Hematopoietic multipotent progenitor cell treated with erythropoietin and hydrocortisone succinate and interleukin-3 and kit ligand, for 4 days (in vitro differentiated cells): Measurements from ENCODE around the gene MYL4.
"Not testable (repeated sequence)": the region's sequence is repeated elsewhere in the genome, so short reads cannot be mapped to it uniquely, and the experiment has no call there.

Experiments used
- DNase-seq: peaks from one replicate; pipeline ENCODE4 v3.0.0-alpha.2; 2015

MYL4 gene

GRCh38 chr17:47208744-47209488, at the start of gene MYL4:
Gene MYL4 (plus strand): TSS chr17:47209348. CDS start chr17:47209423, 75 bp downstream.
- DNase-seq, result peak; percentile 80

GRCh38 chr17:47162013-47162622, 47.0 kb upstream of the MYL4 start:
- no peak for DNase-seq

- DNase-seq, result no peak
Measured at GRCh38 chr17:47164263-47164662, 44.9 kb upstream of the MYL4 start.

- no peak for DNase-seq
Measured at GRCh38 chr17:47165137-47165536, 44.0 kb upstream of the MYL4 start.

- not testable (repeated sequence) for DNase-seq
Measured at GRCh38 chr17:47166854-47167253, 42.3 kb upstream of the MYL4 start.

GRCh38 chr17:47168896-47169295, 40.3 kb upstream of the MYL4 start:
- not testable (repeated sequence) for DNase-seq

- DNase-seq, result no peak
Measured at GRCh38 chr17:47170710-47171109, 38.4 kb upstream of the MYL4 start.

GRCh38 chr17:47172696-47173565, 36.2 kb upstream of the MYL4 start:
- peak; percentile 31 for DNase-seq

GRCh38 chr17:47174823-47175222, 34.3 kb upstream of the MYL4 start:
- DNase-seq, result not testable (repeated sequence)

GRCh38 chr17:47176389-47176826, 32.7 kb upstream of the MYL4 start:
- no peak for DNase-seq

- no peak for DNase-seq
Measured at GRCh38 chr17:47177261-47177660, 31.9 kb upstream of the MYL4 start.

- DNase-seq, result no peak
Measured at GRCh38 chr17:47179141-47179540, 30.0 kb upstream of the MYL4 start.

GRCh38 chr17:47180337-47180736, 28.8 kb upstream of the MYL4 start:
- no peak for DNase-seq

- DNase-seq, result not testable (repeated sequence)
Measured at GRCh38 chr17:47180988-47181387, 28.2 kb upstream of the MYL4 start.

GRCh38 chr17:47184681-47185080, 24.5 kb upstream of the MYL4 start:
- no peak for DNase-seq

GRCh38 chr17:47188271-47188875, 20.8 kb upstream of the MYL4 start:
- DNase-seq, result peak; percentile 68

GRCh38 chr17:47188876-47189731, 20.0 kb upstream of the MYL4 start, which contains the start of gene CDC27:
Gene CDC27 (minus strand): TSS chr17:47189295. CDS start chr17:47189172, 123 bp downstream.
- peak; percentile 100 for DNase-seq

GRCh38 chr17:47189732-47190237, 19.4 kb upstream of the MYL4 start:
- DNase-seq, result no peak

GRCh38 chr17:47190243-47190642, 18.9 kb upstream of the MYL4 start:
- DNase-seq, result no peak

GRCh38 chr17:47190770-47191169, 18.4 kb upstream of the MYL4 start:
- DNase-seq, result no peak

- peak; percentile 74 for DNase-seq
Measured at GRCh38 chr17:47192554-47192953, 16.6 kb upstream of the MYL4 start.
